ENCODE results near the gene MTCP1. TPM values are rescaled to one million over a fixed set of nuclear protein-coding genes. Genes with fewer than 3 reads are reported as not detected.

The MTCP1 gene
- total and polyA plus RNA-seq, 2 experiments from 2014 or later: 0.83 to 17.7 TPM

DNA sequence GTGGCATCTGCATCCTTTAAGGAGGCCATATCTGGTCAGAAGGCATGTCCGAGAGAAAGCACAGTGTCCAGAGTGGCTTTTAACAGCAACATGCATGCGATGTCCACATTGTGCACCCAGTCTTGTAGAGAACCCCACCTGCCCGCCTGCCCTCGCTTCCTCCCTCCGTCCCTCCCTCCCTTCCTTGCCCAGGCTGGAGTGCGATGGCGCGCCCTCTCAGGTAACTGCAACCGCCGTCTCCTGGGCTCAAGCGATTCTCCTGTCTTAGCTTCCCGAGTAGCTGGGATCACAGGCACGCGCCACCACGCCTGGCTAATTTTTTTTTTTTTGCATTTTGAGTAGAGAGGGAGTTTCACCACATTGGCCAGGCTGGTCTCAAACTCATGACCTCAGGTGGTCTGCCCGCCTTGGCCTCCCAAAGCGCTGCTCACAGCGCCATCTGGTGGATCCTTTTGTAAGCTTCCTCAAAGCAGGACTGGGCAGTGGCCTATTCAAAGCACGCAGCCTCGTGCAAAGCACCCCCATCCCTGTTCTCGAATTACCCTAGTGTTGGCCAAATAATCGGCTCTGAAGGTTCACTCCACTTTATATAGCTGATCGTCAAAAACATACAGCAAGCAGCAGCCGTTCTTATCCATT is 15.4 kb upstream of the MTCP1 start:
- H3K4me3 ChIP-seq: no peak overlapping the region
- TF ChIP-seq, protein P1, sequence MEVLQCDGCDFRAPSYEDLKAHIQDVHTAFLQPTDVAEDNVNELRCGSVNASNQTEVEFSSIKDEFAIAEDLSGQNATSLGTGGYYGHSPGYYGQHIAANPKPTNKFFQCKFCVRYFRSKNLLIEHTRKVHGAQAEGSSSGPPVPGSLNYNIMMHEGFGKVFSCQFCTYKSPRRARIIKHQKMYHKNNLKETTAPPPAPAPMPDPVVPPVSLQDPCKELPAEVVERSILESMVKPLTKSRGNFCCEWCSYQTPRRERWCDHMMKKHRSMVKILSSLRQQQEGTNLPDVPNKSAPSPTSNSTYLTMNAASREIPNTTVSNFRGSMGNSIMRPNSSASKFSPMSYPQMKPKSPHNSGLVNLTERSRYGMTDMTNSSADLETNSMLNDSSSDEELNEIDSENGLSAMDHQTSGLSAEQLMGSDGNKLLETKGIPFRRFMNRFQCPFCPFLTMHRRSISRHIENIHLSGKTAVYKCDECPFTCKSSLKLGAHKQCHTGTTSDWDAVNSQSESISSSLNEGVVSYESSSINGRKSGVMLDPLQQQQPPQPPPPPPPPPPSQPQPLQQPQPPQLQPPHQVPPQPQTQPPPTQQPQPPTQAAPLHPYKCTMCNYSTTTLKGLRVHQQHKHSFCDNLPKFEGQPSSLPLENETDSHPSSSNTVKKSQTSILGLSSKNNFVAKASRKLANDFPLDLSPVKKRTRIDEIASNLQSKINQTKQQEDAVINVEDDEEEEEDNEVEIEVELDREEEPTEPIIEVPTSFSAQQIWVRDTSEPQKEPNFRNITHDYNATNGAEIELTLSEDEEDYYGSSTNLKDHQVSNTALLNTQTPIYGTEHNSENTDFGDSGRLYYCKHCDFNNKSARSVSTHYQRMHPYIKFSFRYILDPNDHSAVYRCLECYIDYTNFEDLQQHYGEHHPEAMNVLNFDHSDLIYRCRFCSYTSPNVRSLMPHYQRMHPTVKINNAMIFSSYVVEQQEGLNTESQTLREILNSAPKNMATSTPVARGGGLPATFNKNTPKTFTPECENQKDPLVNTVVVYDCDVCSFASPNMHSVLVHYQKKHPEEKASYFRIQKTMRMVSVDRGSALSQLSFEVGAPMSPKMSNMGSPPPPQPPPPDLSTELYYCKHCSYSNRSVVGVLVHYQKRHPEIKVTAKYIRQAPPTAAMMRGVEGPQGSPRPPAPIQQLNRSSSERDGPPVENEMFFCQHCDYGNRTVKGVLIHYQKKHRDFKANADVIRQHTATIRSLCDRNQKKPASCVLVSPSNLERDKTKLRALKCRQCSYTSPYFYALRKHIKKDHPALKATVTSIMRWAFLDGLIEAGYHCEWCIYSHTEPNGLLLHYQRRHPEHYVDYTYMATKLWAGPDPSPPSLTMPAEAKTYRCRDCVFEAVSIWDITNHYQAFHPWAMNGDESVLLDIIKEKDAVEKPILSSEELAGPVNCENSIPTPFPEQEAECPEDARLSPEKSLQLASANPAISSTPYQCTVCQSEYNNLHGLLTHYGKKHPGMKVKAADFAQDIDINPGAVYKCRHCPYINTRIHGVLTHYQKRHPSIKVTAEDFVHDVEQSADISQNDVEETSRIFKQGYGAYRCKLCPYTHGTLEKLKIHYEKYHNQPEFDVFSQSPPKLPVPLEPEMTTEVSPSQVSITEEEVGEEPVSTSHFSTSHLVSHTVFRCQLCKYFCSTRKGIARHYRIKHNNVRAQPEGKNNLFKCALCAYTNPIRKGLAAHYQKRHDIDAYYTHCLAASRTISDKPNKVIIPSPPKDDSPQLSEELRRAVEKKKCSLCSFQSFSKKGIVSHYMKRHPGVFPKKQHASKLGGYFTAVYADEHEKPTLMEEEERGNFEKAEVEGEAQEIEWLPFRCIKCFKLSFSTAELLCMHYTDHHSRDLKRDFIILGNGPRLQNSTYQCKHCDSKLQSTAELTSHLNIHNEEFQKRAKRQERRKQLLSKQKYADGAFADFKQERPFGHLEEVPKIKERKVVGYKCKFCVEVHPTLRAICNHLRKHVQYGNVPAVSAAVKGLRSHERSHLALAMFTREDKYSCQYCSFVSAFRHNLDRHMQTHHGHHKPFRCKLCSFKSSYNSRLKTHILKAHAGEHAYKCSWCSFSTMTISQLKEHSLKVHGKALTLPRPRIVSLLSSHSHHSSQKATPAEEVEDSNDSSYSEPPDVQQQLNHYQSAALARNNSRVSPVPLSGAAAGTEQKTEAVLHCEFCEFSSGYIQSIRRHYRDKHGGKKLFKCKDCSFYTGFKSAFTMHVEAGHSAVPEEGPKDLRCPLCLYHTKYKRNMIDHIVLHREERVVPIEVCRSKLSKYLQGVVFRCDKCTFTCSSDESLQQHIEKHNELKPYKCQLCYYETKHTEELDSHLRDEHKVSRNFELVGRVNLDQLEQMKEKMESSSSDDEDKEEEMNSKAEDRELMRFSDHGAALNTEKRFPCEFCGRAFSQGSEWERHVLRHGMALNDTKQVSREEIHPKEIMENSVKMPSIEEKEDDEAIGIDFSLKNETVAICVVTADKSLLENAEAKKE (CRISPR knock-in tag; IDR thresholded peaks at IDR 0.05): no peak
- TF ChIP-seq, protein P2, sequence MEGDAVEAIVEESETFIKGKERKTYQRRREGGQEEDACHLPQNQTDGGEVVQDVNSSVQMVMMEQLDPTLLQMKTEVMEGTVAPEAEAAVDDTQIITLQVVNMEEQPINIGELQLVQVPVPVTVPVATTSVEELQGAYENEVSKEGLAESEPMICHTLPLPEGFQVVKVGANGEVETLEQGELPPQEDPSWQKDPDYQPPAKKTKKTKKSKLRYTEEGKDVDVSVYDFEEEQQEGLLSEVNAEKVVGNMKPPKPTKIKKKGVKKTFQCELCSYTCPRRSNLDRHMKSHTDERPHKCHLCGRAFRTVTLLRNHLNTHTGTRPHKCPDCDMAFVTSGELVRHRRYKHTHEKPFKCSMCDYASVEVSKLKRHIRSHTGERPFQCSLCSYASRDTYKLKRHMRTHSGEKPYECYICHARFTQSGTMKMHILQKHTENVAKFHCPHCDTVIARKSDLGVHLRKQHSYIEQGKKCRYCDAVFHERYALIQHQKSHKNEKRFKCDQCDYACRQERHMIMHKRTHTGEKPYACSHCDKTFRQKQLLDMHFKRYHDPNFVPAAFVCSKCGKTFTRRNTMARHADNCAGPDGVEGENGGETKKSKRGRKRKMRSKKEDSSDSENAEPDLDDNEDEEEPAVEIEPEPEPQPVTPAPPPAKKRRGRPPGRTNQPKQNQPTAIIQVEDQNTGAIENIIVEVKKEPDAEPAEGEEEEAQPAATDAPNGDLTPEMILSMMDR (conservative IDR thresholded peaks at IDR 0.05; ENCODE audit: low read depth in 2 of 2): peak; percentile 63 to 77
- H3K36me3 Mint-ChIP-seq (ENCODE audit: low read depth): peaks cover 18% of the 10 kb centered on the region
- no peak overlapping the region for H3K4me3 Mint-ChIP-seq
- DNase-seq (ENCODE audit: low spot score): peak; percentile 72
- H3K9me3 Mint-ChIP-seq: no peaks in the 10 kb centered on the region
- no peaks in the 10 kb centered on the region for H3K9me2 ChIP-seq (ENCODE audit: insufficient read depth)
- no peaks in the 10 kb centered on the region for H3K36me3 ChIP-seq (ENCODE audit: insufficient read depth)
- H3K27ac Mint-ChIP-seq: no peak overlapping the region
- no peaks in the 10 kb centered on the region for H3K79me2 ChIP-seq (replicated peaks; ENCODE audit: insufficient read depth)
- ATAC-seq: peak; percentile 97
- no peaks in the 10 kb centered on the region for H3K4me1 Mint-ChIP-seq
- H3K4me1 ChIP-seq (ENCODE audit: insufficient read depth): no peaks in the 10 kb centered on the region
- no peaks in the 10 kb centered on the region for H4K20me1 ChIP-seq (replicated peaks; ENCODE audit: insufficient read depth)
- no peaks in the 10 kb centered on the region for H3F3A ChIP-seq (replicated peaks; ENCODE audit: low read depth)
- H3K27me3 Mint-ChIP-seq (ENCODE audit: insufficient read depth, low read depth, poor library complexity): peaks cover 3% of the 10 kb centered on the region
- no peaks in the 10 kb centered on the region for H3K27me3 ChIP-seq (ENCODE audit: insufficient read depth)
- no peak overlapping the region for H3K27ac ChIP-seq (ENCODE audit: low read depth)
- H3K4me2 ChIP-seq: no peak overlapping the region
- no peak overlapping the region for H2AFZ ChIP-seq
